CD4-positive, alpha-beta T cell treated with Interleukin-15 for 4 hours (primary cell): ENCODE data around the gene HYAL4.
"Not testable (repeated sequence)": the region's sequence is repeated elsewhere in the genome, so short reads cannot be mapped to it uniquely, and the experiment has no call there.

Source experiments
- DNase-seq: peaks from one replicate; pipeline ENCODE4 v3.0.0-alpha.2; 2020; ENCODE audit warnings: low spot score

The HYAL4 gene

GRCh38 chr7:123844712-123845219 lies at the start of gene HYAL4:
HYAL4 (plus strand) TSS chr7:123845169; CDS start chr7:123868274, 23,105 bp downstream.
- DNase-seq = no peak

GRCh38 chr7:123795917-123796316 lies 49.1 kb upstream of the HYAL4 start:
- DNase-seq = no peak

GRCh38 chr7:123796568-123796967 lies 48.4 kb upstream of the HYAL4 start:
- DNase-seq = no peak

GRCh38 chr7:123797673-123798531 lies 47.1 kb upstream of the HYAL4 start:
- no peak for DNase-seq

GRCh38 chr7:123798532-123799188 lies 46.3 kb upstream of the HYAL4 start:
- no peak for DNase-seq

- no peak for DNase-seq
Observed at GRCh38 chr7:123802249-123802648, 42.7 kb upstream of the HYAL4 start.

GRCh38 chr7:123805287-123805686 lies 39.7 kb upstream of the HYAL4 start:
- DNase-seq = no peak

GRCh38 chr7:123809471-123809870 lies 35.5 kb upstream of the HYAL4 start:
- DNase-seq = no peak

- no peak for DNase-seq
Observed at GRCh38 chr7:123811056-123811455, 33.9 kb upstream of the HYAL4 start.

GRCh38 chr7:123816916-123817315 lies 28.1 kb upstream of the HYAL4 start:
- no peak for DNase-seq

- DNase-seq = no peak
Observed at GRCh38 chr7:123819001-123819400, 26.0 kb upstream of the HYAL4 start.

- DNase-seq = not testable (repeated sequence)
Observed at GRCh38 chr7:123819795-123820194, 25.2 kb upstream of the HYAL4 start.

GRCh38 chr7:123820864-123821263 lies 24.1 kb upstream of the HYAL4 start:
- DNase-seq = no peak

- DNase-seq = no peak
Observed at GRCh38 chr7:123821320-123821719, 23.6 kb upstream of the HYAL4 start.

- DNase-seq = no peak
Observed at GRCh38 chr7:123823898-123824753, 20.8 kb upstream of the HYAL4 start.

- no peak for DNase-seq
Observed at GRCh38 chr7:123824754-123825067, 20.3 kb upstream of the HYAL4 start.

- no peak for DNase-seq
Observed at GRCh38 chr7:123828805-123829204, 16.2 kb upstream of the HYAL4 start.

- no peak for DNase-seq
Observed at GRCh38 chr7:123836656-123837055, 8.3 kb upstream of the HYAL4 start.

GRCh38 chr7:123839106-123839505 lies 5.9 kb upstream of the HYAL4 start:
- not testable (repeated sequence) for DNase-seq

GRCh38 chr7:123844142-123844541 lies 827 bp upstream of the HYAL4 start:
- DNase-seq = not testable (repeated sequence)

- DNase-seq = no peak
Observed at GRCh38 chr7:123845823-123846216, 851 bp downstream of the HYAL4 start.

- DNase-seq = no peak
Observed at GRCh38 chr7:123846217-123846891, 1.4 kb downstream of the HYAL4 start.
